Neural cell (in vitro differentiated cells): ENCODE results near the gene CARD18. TPM values are rescaled to one million over a fixed set of nuclear protein-coding genes. Genes with fewer than 3 reads are reported as not detected.
"Not testable (repeated sequence)": the region's sequence is repeated elsewhere in the genome, so short reads cannot be mapped to it uniquely, and the experiment has no call there.

ENCODE experiments used
- H2AFZ ChIP-seq: fragments of 200-600, 300-800 bp; sonication (generic), shearing (Covaris generic); 2 replicates; pipeline ENCODE4 v1.6.0; 2014; ENCODE audit warnings: low read depth, mild to moderate bottlenecking, antibody characterized with exemption, low read length, moderate library complexity
- H3F3A ChIP-seq: fragments of 200-600 bp; shearing (Covaris generic); 2 replicates; pipeline ENCODE4 v1.6.1; 2016; ENCODE audit warnings: mild to moderate bottlenecking, moderate library complexity, mixed read lengths, antibody characterized with exemption, low read length; ENCODE audit not compliant: insufficient read depth, poor library complexity, severe bottlenecking
- H3K27ac ChIP-seq: fragments of 200-600, 300-800 bp; sonication (generic), shearing (Covaris generic); 2 replicates; pipeline ENCODE4 v1.5.1; 2014; ENCODE audit warnings: mild to moderate bottlenecking, low read length, moderate library complexity
- H3K27me3 ChIP-seq: fragments of 300-800, 200-600 bp; sonication (generic), shearing (Covaris generic); 2 replicates; pipeline ENCODE4 v1.6.0; 2014; ENCODE audit warnings: mild to moderate bottlenecking, low read depth, low read length, moderate library complexity; ENCODE audit not compliant: insufficient read depth
- H3K36me3 ChIP-seq: fragments of 300-800, 200-600 bp; sonication (generic), shearing (Covaris generic); 2 replicates; pipeline ENCODE4 v1.5.1; 2014; ENCODE audit warnings: mild to moderate bottlenecking, antibody characterized with exemption, low read length, moderate library complexity; ENCODE audit not compliant: insufficient read depth
- H3K4me2 ChIP-seq: fragments of 300-800, 200-600 bp; sonication (generic), shearing (Covaris generic); 2 replicates; pipeline ENCODE4 v1.6.0; 2014; ENCODE audit warnings: mild to moderate bottlenecking, low read length
- H3K4me3 ChIP-seq: fragments of 300-800, 200-600 bp; sonication (generic), shearing (Covaris generic); 2 replicates; pipeline ENCODE4 v1.5.1; 2014; ENCODE audit warnings: mild to moderate bottlenecking, low read length, moderate library complexity
- H3K79me2 ChIP-seq: fragments of 200-600 bp; shearing (Covaris generic); replicated peaks from 2 replicates; pipeline ENCODE4 v1.6.0; 2014; ENCODE audit warnings: mild to moderate bottlenecking, low read length, moderate library complexity; ENCODE audit not compliant: insufficient read depth
- H3K9ac ChIP-seq: fragments of 300-800, 200-600 bp; sonication (generic), shearing (Covaris generic); 2 replicates; pipeline ENCODE4 v1.6.1; 2016; ENCODE audit warnings: mild to moderate bottlenecking, low read length, mixed read lengths
- H3K9me2 ChIP-seq: fragments of 200-600 bp; shearing (Covaris generic); 2 replicates; pipeline ENCODE4 v1.6.1; 2016; ENCODE audit warnings: mild to moderate bottlenecking, low read length, mixed read lengths; ENCODE audit not compliant: insufficient read depth
- H3K9me3 ChIP-seq: fragments of 200-600, 300-800 bp; sonication (generic), shearing (Covaris generic); 2 replicates; pipeline ENCODE4 v1.6.1; 2016; ENCODE audit warnings: mild to moderate bottlenecking, mixed run types, low read length, moderate library complexity, mixed read lengths
- H4K20me1 ChIP-seq: fragments of 200-600 bp; shearing (Covaris generic); 2 replicates; pipeline ENCODE4 v1.6.1; 2016; ENCODE audit warnings: mild to moderate bottlenecking, mixed run types; ENCODE audit not compliant: insufficient read depth
- CTCF ChIP-seq: fragments of 450-650 bp; IDR thresholded peaks from 2 replicates; pipeline ENCODE4 v1.5.1; 2014; ENCODE audit warnings: antibody characterized with exemption, mild to moderate bottlenecking, moderate library complexity; ENCODE audit not compliant: poor library complexity, severe bottlenecking
- EP300 ChIP-seq: fragments of 450-650 bp; conservative IDR thresholded peaks from 2 replicates; pipeline ENCODE4 v1.6.1; 2014; ENCODE audit warnings: antibody characterized with exemption, mild to moderate bottlenecking, moderate library complexity; ENCODE audit not compliant: poor library complexity, severe bottlenecking
- EZH2 ChIP-seq: fragments of 200-600, 300-800 bp; shearing (Covaris generic), sonication (generic); IDR thresholded peaks from 2 replicates; pipeline ENCODE4 v1.6.1; 2014; ENCODE audit warnings: antibody characterized with exemption, low read length, borderline replicate concordance, mild to moderate bottlenecking; ENCODE audit not compliant: insufficient read depth, poor library complexity, severe bottlenecking
- MXI1 ChIP-seq: fragments of 450-650 bp; conservative IDR thresholded peaks from 2 replicates; pipeline ENCODE4 v1.6.1; 2014; ENCODE audit warnings: antibody characterized with exemption, mild to moderate bottlenecking; ENCODE audit not compliant: poor library complexity, severe bottlenecking
- POLR2AphosphoS5 ChIP-seq: IDR thresholded peaks from 2 replicates; pipeline ENCODE4 v1.6.1; 2012
- RAD21 ChIP-seq: fragments of 450-650 bp; conservative IDR thresholded peaks from 2 replicates; pipeline ENCODE4 v1.6.1; 2014; ENCODE audit warnings: antibody characterized with exemption, mild to moderate bottlenecking, moderate library complexity
- REST ChIP-seq: IDR thresholded peaks from 2 replicates; pipeline ENCODE4 v1.6.1; 2012; ENCODE audit warnings: borderline replicate concordance
- SMC3 ChIP-seq: fragments of 450-650 bp; conservative IDR thresholded peaks from 2 replicates; pipeline ENCODE4 v1.6.1; 2014; ENCODE audit warnings: antibody characterized with exemption, mild to moderate bottlenecking, moderate library complexity; ENCODE audit not compliant: poor library complexity
- TAF1 ChIP-seq: IDR thresholded peaks from 2 replicates; pipeline ENCODE4 v1.6.1; 2012; ENCODE audit warnings: low read depth
- polyA plus RNA-seq: library from polyadenylated mRNA; depleted of rRNA; stranded (reverse); fragments of >200 nt; gene quantifications from 2 replicates; pipeline ENCODE4 v1.2.3, GENCODE V29; 2014

The CARD18 gene
- polyA plus RNA-seq, 1 donor from 2014 or later = not detected

- Histone ChIP-seq H3K27me3 (no peaks in the 10 kb centered on the region), H3K9me3 (no peaks in the 10 kb centered on the region), H3K27ac (no peak overlapping the region), H3K9ac (no peak overlapping the region), H3F3A (no peaks in the 10 kb centered on the region), H2AFZ (no peak overlapping the region), H3K4me3 (no peak overlapping the region), H3K79me2 (no peaks in the 10 kb centered on the region), H3K36me3 (no peaks in the 10 kb centered on the region), H3K4me2 (no peak overlapping the region), H4K20me1 (no peaks in the 10 kb centered on the region), H3K9me2 (no peaks in the 10 kb centered on the region)
- TF ChIP-seq CTCF (no peak), MXI1 (no peak), POLR2AphosphoS5 (no peak), TAF1 (no peak), EZH2 (no peak), EP300 (no peak), REST (no peak), RAD21 (no peak), SMC3 (no peak)
These were observed 30.2 kb downstream of the CARD18 start for GRCh38 chr11:105109321-105109720.

GRCh38 chr11:105108247-105108646 lies 31.3 kb downstream of the CARD18 start:
- Histone ChIP-seq H3K9ac (no peak overlapping the region), H3K4me2 (no peak overlapping the region), H3K27ac (no peak overlapping the region), H3K36me3 (no peaks in the 10 kb centered on the region), H3K4me3 (no peak overlapping the region), H3F3A (no peaks in the 10 kb centered on the region), H3K27me3 (no peaks in the 10 kb centered on the region), H4K20me1 (no peaks in the 10 kb centered on the region), H3K79me2 (no peaks in the 10 kb centered on the region), H3K9me3 (no peaks in the 10 kb centered on the region), H2AFZ (no peak overlapping the region), H3K9me2 (no peaks in the 10 kb centered on the region)
- TF ChIP-seq RAD21 (no peak), CTCF (no peak), POLR2AphosphoS5 (no peak), REST (no peak), MXI1 (no peak), EP300 (no peak), EZH2 (no peak), SMC3 (no peak), TAF1 (no peak)

GRCh38 chr11:105107226-105107825 lies 32.2 kb downstream of the CARD18 start:
- not testable (repeated sequence) for H3K9me3 ChIP-seq, H3K9ac ChIP-seq, H3K36me3 ChIP-seq, H4K20me1 ChIP-seq, H3K9me2 ChIP-seq, H3K4me2 ChIP-seq, H3K79me2 ChIP-seq, H3K27ac ChIP-seq, H3F3A ChIP-seq, H3K4me3 ChIP-seq, H2AFZ ChIP-seq, H3K27me3 ChIP-seq
